ENCODE measurements around the gene HOXB3.

HOXB3 gene

GRCh38 chr17:48610282-48611211, 20.5 kb upstream of the HOXB3 start, which contains the start of gene HOXB7:
HOXB7 (minus strand) TSS chr17:48611017; CDS start chr17:48610918, 99 bp downstream.
- peak within 1 kb of the TSS; percentile 83 for H3K4me3 Mint-ChIP-seq
- H3K4me1 Mint-ChIP-seq (ENCODE audit: low read depth): peaks cover 38% of the 10 kb centered on the region
- peak within 1 kb of the TSS; percentile 71 for H3K27ac Mint-ChIP-seq
- peak; percentile 77 for DNase-seq
- no peaks in the 10 kb centered on the region for H3K36me3 Mint-ChIP-seq (ENCODE audit: low read depth)
- peaks cover 89% of the 10 kb centered on the region for H3K27me3 Mint-ChIP-seq
- no peaks in the 10 kb centered on the region for H3K9me3 Mint-ChIP-seq

- DNase-seq: no peak
- peak overlapping the region; percentile 83 for H3K4me3 Mint-ChIP-seq
- H3K9me3 Mint-ChIP-seq: no peaks in the 10 kb centered on the region
- H3K27me3 Mint-ChIP-seq: peaks cover 87% of the 10 kb centered on the region
- H3K4me1 Mint-ChIP-seq (ENCODE audit: low read depth): peaks cover 31% of the 10 kb centered on the region
- H3K27ac Mint-ChIP-seq: no peak overlapping the region
- no peaks in the 10 kb centered on the region for H3K36me3 Mint-ChIP-seq (ENCODE audit: low read depth)
Observed at GRCh38 chr17:48609759-48610281, 19.8 kb upstream of the HOXB3 start.

GRCh38 chr17:48609033-48609432, 19.0 kb upstream of the HOXB3 start:
- Mint-ChIP-seq H3K9me3 (no peaks in the 10 kb centered on the region), H3K27me3 (peaks cover 87% of the 10 kb centered on the region), H3K4me3 (no peak overlapping the region), H3K36me3 (ENCODE audit: low read depth) (no peaks in the 10 kb centered on the region), H3K4me1 (ENCODE audit: low read depth) (peaks cover 28% of the 10 kb centered on the region), H3K27ac (no peak overlapping the region)
- DNase-seq: no peak

GRCh38 chr17:48608494-48608834, 18.4 kb upstream of the HOXB3 start:
- no peak for DNase-seq
- H3K27me3 Mint-ChIP-seq: peaks cover 87% of the 10 kb centered on the region

GRCh38 chr17:48606892-48607614, 17.0 kb upstream of the HOXB3 start:
- H3K9me3 Mint-ChIP-seq: no peaks in the 10 kb centered on the region

More at GRCh38 chr17:48608494-48608834, 18.4 kb upstream of the HOXB3 start:
- Mint-ChIP-seq H3K36me3 (ENCODE audit: low read depth) (no peaks in the 10 kb centered on the region), H3K9me3 (no peaks in the 10 kb centered on the region), H3K4me1 (ENCODE audit: low read depth) (peaks cover 24% of the 10 kb centered on the region), H3K4me3 (no peak overlapping the region), H3K27ac (no peak overlapping the region)

GRCh38 chr17:48605991-48606891, 16.2 kb upstream of the HOXB3 start:
- Mint-ChIP-seq H3K4me3 (no peak overlapping the region), H3K4me1 (ENCODE audit: low read depth) (peaks cover 16% of the 10 kb centered on the region), H3K27ac (no peak overlapping the region), H3K36me3 (ENCODE audit: low read depth) (no peaks in the 10 kb centered on the region), H3K27me3 (peaks cover 91% of the 10 kb centered on the region), H3K9me3 (no peaks in the 10 kb centered on the region)
- no peak for DNase-seq

More at GRCh38 chr17:48606892-48607614, 17.0 kb upstream of the HOXB3 start:
- DNase-seq: no peak
- Mint-ChIP-seq H3K4me1 (ENCODE audit: low read depth) (peaks cover 19% of the 10 kb centered on the region), H3K4me3 (no peak overlapping the region), H3K27me3 (peaks cover 89% of the 10 kb centered on the region), H3K27ac (no peak overlapping the region), H3K36me3 (ENCODE audit: low read depth) (no peaks in the 10 kb centered on the region)

GRCh38 chr17:48605409-48605919, 15.4 kb upstream of the HOXB3 start:
- Mint-ChIP-seq H3K4me1 (ENCODE audit: low read depth) (peaks cover 9% of the 10 kb centered on the region), H3K27me3 (peaks cover 91% of the 10 kb centered on the region), H3K36me3 (ENCODE audit: low read depth) (no peaks in the 10 kb centered on the region), H3K27ac (no peak overlapping the region), H3K9me3 (no peaks in the 10 kb centered on the region), H3K4me3 (no peak overlapping the region)
- DNase-seq: no peak

GRCh38 chr17:48604770-48605329, 14.8 kb upstream of the HOXB3 start, which contains the start of gene HOXB6:
HOXB6 (minus strand) TSS chr17:48604986; CDS start chr17:48598150, 6,836 bp downstream.
- Mint-ChIP-seq H3K9me3 (no peaks in the 10 kb centered on the region), H3K27ac (no peak within 1 kb of the TSS), H3K36me3 (ENCODE audit: low read depth) (no peaks in the 10 kb centered on the region)

GRCh38 chr17:48603959-48604769, 14.1 kb upstream of the HOXB3 start:
- no peak overlapping the region for H3K27ac Mint-ChIP-seq
- no peak overlapping the region for H3K4me3 Mint-ChIP-seq
- no peaks in the 10 kb centered on the region for H3K36me3 Mint-ChIP-seq (ENCODE audit: low read depth)
- peaks cover 9% of the 10 kb centered on the region for H3K4me1 Mint-ChIP-seq (ENCODE audit: low read depth)
- H3K9me3 Mint-ChIP-seq: no peaks in the 10 kb centered on the region
- H3K27me3 Mint-ChIP-seq: peaks cover 94% of the 10 kb centered on the region
- no peak for DNase-seq

More at GRCh38 chr17:48604770-48605329, 14.8 kb upstream of the HOXB3 start, which contains the start of gene HOXB6:
- peaks cover 9% of the 10 kb centered on the region for H3K4me1 Mint-ChIP-seq (ENCODE audit: low read depth)
- no peak for DNase-seq
- H3K27me3 Mint-ChIP-seq: peaks cover 94% of the 10 kb centered on the region
- no peak within 1 kb of the TSS for H3K4me3 Mint-ChIP-seq

GRCh38 chr17:48601539-48602425, 11.7 kb upstream of the HOXB3 start:
- no peak for DNase-seq
- H3K36me3 Mint-ChIP-seq (ENCODE audit: low read depth): no peaks in the 10 kb centered on the region
- no peaks in the 10 kb centered on the region for H3K9me3 Mint-ChIP-seq
- no peak overlapping the region for H3K4me3 Mint-ChIP-seq
- H3K27me3 Mint-ChIP-seq: peaks cover 97% of the 10 kb centered on the region
- H3K27ac Mint-ChIP-seq: no peak overlapping the region
- H3K4me1 Mint-ChIP-seq (ENCODE audit: low read depth): peaks cover 25% of the 10 kb centered on the region

GRCh38 chr17:48601207-48601538, 11.1 kb upstream of the HOXB3 start:
- H3K4me3 Mint-ChIP-seq: no peak overlapping the region
- DNase-seq: no peak
- H3K27ac Mint-ChIP-seq: no peak overlapping the region
- H3K27me3 Mint-ChIP-seq: peaks cover 97% of the 10 kb centered on the region
- no peaks in the 10 kb centered on the region for H3K9me3 Mint-ChIP-seq
- H3K4me1 Mint-ChIP-seq (ENCODE audit: low read depth): peaks cover 32% of the 10 kb centered on the region
- no peaks in the 10 kb centered on the region for H3K36me3 Mint-ChIP-seq (ENCODE audit: low read depth)
